Inferior parietal cortex (tissue), 1 donor: ENCODE data around the gene LRFN2.

ENCODE experiments used
- DNase-seq: peaks from one replicate; pipeline ENCODE4 v3.0.0-alpha.2; 2016; ENCODE audit errors: extremely low spot score

Gene LRFN2

DNA sequence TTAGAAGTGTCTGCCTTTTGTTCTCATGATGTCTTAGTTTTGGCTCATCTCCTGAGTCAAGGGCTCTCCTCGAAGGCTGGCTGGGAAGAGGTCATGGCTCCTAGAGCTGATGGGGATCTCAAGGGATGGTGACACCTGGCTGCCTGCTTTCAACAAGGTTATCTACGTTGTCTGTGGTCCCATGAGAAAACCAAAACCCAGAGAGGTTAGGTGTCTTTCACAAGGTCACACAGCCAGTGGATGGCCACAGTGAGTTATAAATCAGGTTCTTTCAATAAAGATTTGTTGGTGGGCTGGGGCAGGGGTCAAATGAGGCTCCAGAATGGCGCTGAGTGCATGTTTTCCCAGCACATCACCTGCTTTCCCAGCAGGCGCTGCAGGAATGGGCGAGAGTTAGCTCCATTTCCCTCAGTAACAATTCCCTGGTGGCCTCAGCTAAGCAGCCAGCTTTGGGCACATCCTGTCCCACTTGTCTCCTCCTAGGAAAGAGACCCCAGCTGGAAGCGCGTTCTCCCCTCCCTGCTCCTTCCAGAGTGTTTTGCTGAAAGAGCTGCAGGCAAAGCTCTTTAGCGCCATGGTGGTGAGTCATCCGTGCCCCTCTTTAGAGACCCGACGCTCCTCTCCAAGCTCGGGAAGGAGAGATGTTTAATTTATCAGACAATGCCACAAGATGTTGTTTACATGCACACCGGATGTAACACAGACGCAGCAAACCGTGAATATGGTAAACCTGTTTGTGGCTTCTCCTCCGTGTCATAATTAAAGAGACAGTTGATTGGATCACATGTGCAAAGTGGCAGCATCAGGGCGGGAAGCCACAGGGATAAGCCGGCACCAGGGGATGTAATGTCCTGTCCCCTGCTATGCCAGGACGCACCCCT, 109.7 kb downstream of the LRFN2 start:
- peak; percentile 36 for DNase-seq

DNA sequence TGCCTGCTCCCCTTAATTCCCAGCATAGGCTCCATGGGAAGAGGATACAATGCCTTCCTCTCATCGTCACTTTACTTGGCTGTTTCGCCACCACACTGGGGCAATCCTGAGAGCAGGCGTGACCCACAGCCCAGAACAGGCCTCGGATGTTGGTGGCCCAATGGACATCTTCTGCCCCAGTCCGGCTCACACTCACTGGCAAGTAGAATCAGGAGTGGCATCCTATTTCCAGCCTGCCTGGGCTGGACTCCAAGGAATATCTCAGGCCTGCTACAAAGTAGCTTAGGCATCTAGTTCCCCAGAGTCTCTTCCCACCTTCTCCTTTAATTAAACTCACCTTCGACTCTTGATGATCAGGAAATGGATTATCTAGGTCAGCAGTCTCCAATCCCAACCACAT, 110.5 kb downstream of the LRFN2 start:
- DNase-seq, result no peak

DNA sequence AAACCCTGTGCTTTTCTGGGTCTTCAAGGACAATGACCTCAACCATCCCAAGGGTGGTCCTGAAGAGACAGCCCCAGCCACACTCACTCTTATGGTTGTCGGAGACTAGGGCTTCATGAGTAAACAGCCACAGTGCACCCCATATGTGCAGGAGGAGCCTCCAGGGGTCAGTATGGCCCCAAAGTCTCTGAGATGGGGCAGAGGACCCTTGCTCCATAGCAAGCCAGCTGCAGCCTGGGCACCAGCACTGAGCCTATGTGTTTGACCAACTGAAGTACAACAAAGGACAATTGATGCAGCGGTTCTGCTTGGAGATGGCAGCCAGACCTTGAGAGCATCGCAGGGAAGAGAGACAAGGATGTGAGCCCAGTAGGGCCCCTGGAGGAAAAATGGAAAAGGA, 112.2 kb downstream of the LRFN2 start:
- DNase-seq, result no peak

DNA sequence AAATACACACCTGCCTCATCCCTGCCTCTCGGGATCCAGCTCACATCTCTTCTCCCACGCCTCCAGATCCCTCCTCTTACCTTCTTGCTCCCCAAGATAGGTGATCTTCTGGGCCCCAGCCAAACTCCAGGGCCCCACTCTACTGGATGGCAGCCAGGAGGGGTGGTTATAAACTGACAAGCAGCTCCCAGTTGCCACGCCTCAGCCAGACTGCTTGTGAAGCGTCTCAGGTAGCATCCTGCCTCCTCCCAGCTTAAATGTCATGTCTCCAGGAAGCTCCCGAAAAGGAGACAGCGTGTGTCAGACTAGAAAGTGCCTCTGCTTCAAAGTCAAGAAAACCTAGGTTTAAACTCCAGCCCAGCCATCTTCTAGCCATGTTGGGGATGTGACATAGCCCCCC, 114.1 kb downstream of the LRFN2 start:
- DNase-seq, result no peak

DNA sequence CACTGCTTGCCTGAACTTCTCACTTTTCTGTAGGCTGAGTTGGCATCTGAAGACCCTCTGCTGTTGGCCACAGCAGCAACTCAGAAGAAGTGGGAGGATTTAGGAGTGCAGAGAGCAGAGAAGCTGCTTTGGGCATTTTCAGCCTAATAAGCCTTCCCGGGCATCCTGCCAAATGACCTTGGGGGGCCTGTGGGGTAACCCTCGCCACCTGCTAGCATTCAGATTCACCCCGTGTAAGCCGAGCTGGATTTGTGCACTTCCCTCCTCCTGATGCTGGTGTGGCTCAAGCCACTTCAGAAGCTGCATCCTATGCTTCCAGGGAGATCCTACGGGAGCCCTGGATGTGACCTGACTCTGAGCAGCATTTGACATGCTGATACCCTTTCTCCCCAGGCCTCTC, 114.8 kb downstream of the LRFN2 start:
- DNase-seq, result no peak

DNA sequence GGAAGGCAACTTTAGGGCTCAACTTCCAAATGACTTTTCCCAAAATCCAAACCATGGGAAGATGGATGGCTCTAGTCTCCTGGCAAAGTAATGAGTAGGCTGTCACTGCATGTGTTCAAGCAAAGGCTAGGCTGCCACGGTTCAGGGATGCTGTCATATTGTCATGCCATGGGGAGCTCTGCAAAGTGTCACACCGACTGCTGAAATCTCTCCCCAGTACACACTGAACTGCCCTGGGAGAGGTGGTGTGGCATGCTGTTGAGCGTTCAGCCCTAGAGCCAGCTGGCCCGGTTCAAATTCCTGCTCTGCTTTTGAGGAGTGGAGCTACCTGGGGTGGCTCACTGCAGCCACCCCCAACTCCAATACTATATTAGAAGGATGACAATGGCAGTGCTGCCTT, 115.9 kb downstream of the LRFN2 start:
- no peak for DNase-seq

DNA sequence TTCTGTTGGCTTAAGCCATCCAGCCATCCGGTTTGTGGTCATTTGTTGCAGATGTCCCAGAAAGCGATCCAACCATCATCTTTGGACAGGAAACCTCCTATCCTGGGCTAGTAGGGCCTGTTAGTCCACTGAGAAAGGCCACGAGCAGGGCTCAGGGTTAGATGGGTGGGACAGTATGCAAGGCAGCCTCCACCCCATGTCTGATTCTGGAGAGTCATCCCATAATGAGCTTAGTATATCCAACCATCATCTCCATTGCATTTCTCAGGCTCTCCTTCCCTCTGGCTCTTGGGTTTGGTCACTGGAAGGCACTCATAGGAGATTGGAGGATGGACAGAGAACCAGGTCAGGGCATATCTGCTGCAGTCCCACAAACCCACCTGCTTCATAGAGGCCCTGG, 117.8 kb downstream of the LRFN2 start:
- DNase-seq, result no peak

DNA sequence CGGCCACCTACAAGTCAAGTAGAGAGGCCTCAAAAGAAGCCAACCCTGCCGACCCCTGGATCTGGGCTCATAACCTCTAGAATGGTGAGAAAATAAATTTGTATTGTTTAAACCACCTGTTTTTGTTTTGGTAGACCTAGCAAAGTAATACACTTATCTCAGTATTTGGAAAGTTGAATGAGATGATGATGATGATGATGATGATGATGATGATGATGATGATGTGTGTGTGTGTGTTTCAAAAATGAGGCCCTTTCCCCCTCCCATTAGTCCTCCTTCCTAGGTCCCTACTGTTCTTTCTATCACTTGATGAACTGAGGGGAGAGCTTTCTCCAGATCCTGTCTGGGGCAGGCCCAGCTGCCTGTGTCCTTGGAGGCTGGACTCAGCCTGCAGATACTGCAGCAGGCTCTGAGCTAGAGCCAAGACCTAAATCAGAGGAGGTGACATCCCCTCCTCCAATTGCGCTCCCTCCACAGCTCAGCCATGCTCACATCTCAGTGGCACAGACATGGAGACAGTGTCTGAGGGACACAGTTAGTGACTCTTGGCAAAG, 120.1 kb downstream of the LRFN2 start:
- no peak for DNase-seq

DNA sequence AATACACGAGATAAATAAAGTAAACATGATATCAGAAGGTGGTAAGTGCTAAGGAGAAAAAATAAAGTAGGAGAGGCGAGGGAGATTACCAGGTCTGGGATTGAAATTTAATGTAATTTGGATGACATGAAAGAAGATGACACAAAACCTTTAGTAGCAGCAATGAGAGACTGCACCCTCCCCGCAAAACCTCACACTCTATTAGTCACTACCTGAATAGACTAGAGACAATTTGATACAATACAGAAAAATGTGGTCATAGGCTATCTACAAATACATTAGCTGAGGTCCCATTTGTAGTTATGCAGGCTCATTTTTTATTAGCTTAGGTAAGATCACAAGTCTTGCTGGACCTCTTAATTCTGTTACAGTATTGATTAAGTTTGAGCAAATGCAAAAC, 125.5 kb downstream of the LRFN2 start:
- DNase-seq, result no peak

DNA sequence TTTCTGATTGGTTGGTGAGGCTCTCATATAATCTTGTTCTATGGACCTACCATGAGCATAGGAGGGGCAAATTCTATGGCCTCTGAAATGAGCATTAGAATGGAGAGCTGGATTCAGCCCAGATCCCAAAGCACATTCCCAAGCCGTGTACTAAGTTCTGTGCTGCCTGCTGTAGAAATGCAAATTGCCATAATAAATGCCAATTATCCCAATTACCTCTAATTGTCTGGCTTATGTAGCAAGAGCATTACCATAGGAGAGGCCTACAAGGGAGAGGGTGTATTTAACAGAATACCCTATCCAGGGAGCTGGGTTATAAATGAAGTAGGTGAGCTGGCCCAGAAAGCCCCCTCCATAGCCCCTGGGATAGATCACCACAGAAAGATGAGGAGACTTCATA, 126.8 kb downstream of the LRFN2 start:
- no peak for DNase-seq

DNA sequence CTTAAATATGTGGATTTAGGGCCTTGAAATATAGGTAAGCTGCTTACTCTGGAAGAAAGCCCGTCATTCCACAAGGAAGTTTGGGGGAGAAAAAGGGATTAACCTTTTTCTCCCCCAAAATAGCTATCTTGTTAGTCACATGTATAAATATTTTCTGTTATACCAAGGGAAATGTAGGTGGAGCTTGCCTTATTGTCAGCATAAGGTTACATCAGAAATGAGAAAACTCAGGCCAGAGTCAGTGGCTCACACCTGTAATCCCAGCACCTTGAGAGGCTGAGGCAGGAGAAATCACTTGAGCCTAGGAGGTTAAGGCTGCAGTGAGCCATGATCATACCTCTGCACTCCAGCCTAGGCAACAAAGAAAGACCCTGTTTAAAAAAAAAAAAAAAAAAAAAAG, 129.9 kb downstream of the LRFN2 start:
- DNase-seq, result no peak

DNA sequence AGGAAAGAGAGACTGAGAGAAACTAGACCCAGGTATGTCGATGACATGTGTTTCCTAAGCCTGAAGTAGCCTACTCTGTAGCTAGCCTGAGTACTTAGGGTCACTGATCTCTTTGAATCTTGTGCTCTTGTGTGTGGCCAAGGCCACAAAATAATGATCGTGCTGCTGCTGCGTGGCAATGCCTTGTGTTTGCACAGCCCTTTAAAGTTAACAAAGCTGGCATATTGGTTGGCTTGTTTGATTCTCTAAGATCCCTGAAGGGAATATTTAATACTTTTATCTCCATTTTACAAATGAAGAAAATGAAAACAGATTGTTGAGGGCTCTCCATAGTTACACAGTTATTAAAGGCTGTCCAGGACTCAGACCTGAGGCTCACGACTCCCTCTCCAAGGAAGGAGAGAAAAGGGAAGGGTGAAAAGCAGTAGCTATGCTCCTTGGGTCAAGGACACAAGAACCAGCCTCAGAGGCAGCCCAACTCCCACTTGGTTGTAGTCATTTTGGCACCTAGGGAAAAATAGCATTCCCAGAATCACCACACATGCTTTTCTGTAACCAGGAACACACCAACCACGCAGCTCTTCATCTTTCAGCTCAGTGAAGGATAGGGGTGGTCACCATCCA, 130.7 kb downstream of the LRFN2 start:
- no peak for DNase-seq

DNA sequence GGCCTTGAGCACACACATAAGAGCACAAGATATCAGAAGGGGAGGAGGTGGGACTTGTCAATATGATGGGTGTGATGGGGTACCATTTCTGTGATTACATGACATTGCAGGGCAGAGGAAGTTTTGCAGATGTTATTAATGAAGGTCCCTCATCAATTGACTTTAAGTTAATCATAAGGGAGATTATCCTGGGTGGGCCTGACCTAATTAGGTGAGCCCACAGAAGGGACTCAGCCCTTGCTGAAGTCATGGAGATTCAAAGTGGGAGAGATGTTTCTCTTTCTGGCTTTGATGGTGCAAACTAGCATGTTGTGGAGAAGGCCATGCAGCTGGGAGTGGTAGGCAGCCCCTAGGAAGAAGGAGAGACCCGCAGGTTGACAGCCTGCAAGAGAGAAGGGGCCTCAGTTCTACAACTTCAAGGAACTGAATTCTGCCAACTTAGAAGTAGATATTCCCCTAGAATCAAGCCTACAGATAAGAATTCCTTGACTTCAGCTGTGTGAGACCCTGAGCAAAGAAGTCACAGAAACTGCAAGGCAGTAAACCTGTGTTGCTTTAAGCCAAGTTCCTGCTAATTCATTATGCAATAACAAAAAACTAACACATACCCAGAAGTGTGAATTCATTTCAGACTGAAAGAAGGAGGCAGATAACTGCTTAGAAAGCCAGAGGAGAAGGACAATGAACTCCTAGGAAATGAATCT, 131.3 kb downstream of the LRFN2 start:
- no peak for DNase-seq

DNA sequence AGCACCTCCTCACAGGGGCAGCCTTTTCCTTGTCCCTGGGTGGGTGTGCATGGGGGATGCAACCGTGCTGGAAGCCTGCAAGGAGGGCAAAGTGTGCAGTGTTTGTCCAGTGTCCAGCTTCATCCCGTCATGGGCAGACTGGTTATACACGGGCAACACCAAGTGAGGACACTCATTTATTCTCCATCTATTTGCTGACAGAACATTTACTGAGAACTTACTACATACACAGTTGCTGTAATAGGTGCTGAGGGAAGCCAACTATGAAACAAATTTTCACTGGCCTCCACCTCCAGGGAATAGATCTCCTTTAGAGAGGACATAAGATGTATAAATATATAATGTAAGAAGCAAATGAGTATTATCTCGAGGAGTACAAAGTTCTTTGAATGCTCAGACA, 136.7 kb downstream of the LRFN2 start:
- DNase-seq, result no peak

DNA sequence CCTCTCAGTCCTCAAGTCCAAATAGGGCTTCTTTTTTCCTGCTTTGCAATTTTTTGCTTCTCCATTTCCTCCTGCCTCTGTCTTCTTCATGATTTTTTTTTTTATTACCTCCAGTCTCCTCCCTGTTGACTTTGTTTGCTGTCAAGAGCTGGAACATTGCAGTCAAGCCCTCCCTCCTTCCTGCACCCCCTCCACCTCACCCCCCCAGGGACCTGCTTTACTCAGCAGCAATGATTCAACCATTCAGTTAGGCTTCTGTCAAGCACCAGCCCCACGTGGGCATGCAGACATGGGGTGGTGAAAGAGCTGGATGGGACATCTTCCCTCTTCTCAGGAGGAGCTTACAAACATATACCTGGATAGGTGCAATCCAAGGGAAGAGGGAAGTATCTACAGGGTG, 142.4 kb downstream of the LRFN2 start:
- no peak for DNase-seq

DNA sequence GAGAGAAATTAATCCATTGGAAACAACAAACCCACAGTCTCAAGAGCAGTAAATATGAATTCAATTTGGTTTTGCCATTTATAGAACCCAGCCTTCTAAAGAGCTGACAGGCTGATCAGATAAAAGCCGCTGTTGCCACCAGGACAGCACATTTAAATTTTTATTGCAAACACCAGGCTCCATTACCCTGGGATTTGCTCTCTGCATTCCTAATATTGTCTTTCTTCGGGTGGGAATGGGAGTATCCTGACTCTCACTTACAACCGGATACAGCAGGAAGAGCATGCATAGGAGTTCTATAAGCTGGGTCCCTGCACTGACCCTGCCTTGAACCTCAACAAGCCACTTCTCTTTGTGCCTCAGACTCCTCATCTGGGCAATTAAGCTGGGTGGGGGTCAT, 142.9 kb downstream of the LRFN2 start:
- DNase-seq, result no peak

DNA sequence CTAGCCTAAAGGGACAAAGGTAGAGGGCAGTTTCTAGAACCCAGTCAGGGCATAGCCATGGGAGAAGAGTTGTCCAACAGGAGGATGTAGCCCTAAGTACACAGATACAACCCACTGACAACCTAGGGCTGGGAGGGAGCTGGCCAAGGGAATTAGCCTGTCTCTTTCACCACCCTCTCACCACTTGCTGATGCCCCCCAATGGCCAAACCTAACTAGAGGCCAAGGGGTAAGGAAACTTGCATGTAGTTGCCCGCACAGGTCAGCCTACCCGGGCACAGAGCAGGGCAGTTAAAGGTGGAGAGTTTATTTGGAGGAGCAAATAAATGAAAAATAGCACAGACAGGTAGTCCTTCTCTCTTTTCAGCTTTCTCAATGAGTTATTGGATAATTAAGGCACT, 143.3 kb downstream of the LRFN2 start:
- DNase-seq, result no peak

DNA sequence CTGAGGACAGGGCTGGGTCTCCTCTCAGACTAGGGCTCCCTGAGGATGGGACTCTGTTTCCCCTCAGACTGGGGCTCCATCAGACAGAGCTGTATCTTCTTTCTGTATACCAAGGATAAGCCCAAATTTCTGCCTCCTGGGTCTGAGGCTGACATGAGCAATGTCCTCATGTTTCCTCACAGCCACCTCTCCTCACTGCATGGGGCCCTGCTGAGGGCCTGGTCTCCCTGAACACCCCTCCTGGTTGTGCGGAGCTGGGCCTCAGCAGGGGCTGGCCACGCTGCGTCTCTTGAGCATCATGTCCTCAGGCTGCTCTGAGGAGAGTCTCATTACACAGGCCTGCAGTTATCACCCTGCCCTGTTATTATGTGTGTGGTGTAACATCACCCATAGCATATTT, 144.6 kb downstream of the LRFN2 start:
- no peak for DNase-seq

DNA sequence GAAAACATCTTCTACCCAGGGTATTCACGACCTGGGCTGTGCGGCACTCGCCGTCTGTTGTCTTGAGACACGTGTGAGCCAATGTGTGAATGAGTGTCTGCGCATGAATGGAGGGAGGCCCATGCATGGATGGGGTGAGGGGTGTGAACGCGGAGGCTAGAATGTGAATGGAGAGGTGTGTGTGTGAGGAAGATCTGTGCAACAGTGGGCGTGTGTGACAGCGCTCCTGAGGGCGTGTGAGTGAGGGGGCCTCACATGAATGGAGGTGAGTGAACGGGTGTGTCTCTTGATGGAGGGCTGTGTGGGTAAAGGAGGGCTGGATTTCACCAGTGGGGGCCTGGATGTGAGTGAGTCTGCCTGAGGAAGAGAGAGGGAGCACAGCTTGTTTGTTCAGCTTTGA, 146.0 kb downstream of the LRFN2 start:
- no peak for DNase-seq

DNA sequence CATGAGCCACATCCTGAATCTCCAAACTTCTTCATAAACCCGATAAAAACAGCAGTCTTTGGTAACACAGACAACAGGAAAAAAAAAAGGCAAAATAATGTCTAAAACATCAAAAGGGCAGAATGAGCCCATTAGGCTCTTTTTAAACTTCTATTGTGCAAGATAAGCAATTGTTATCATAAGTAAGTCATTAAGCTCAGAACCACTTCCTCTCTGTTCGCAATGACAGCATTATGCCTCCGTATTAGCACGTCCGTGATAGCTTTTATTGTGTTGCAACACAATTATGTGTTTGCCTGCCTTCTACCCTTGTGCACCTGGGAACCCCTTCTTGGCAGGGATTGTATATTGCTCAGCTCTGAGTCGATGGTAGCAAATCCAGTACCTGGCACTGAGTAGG, 147.1 kb downstream of the LRFN2 start:
- no peak for DNase-seq

DNA sequence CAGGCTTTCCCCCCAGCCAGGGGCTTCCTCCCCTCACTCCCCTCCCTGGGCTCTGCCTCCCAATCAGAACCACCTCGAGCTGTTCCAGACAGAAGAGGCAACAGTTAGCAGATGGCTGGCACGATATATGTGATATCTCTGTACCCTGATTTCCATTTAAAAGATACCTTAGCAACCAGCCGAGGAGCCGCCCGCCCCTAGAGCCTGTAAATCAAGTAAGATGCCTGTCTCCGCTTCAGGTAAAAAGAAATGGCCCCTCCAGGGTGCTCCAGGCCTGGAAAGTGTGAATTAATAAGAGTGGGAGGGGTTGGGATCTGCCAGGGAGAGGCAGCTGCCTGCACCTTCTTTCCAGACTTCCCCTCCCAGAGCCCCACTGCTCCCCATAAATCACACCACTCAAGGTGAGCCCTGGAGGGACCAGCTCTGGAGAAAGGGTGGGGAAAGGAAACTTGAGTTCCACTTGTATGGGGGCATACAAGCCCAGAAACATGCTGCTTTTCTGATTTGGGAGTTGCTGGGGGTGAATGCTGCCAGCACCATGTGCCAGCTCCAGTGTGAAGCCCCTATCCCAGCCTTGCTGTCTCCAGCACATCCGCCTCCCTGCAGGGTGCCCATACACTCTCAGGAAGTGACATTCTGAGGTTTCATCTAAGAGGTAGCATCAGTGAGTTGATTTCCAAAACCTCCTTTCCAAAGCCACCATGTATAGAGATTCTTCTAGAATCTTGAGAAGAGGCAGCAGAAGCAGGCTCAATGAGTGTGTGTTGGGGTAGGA, 148.0 kb downstream of the LRFN2 start:
- DNase-seq, result no peak
